HepG2 (cell line): ENCODE results near the gene SPAG5. TPM values are rescaled to one million over a fixed set of nuclear protein-coding genes. Genes with fewer than 3 reads are reported as not detected.

Experiments
- AGO2 ChIP-seq: fragments of 200-400 bp; formaldehyde crosslinking; optimal IDR thresholded peaks from 2 replicates; pipeline ENCODE3; 2017; ENCODE audit warnings: mild to moderate bottlenecking, low read depth, low read length, moderate library complexity
- ATF7 ChIP-seq, 2 experiments: fragments of 450-650 bp in 1 of 2; sonication (generic) in 1 of 2; formaldehyde crosslinking in 1 of 2; IDR thresholded peaks; 2 replicates each; pipeline versions ENCODE4 v1.4.0 to v1.6.1; 2016 to 2020; ENCODE audit warnings: antibody characterized with exemption in 1 of 2, mild to moderate bottlenecking in 1 of 2, missing genetic modification reagents in 1 of 2
- CBX1 ChIP-seq: IDR thresholded peaks from one replicate; pipeline ENCODE4 v1.6.1; 2016; ENCODE audit warnings: antibody characterized with exemption, low read depth
- GPN1 ChIP-seq: sonication (generic); formaldehyde crosslinking; IDR thresholded peaks from 2 replicates; pipeline ENCODE4 v1.5.1; 2020; ENCODE audit warnings: missing genetic modification reagents, borderline replicate concordance
- HOXD1 ChIP-seq: sonication (generic); formaldehyde crosslinking; IDR thresholded peaks from 2 replicates; pipeline ENCODE4 v1.5.0; 2020; ENCODE audit warnings: missing genetic modification reagents
- IRF2 ChIP-seq: IDR thresholded peaks from 2 replicates; pipeline ENCODE4 v1.6.1; 2018; ENCODE audit warnings: missing genetic modification reagents, missing compliant biosample characterization
- KLF16 ChIP-seq, 2 experiments: sonication (generic) in 1 of 2; formaldehyde crosslinking in 1 of 2; IDR thresholded peaks; 2 replicates each; pipeline versions ENCODE4 v1.6.1 to v1.8.0; 2016 to 2023; ENCODE audit warnings: missing genetic modification reagents in 2 of 2, missing compliant biosample characterization in 1 of 2
- KLF9 ChIP-seq: IDR thresholded peaks from 2 replicates; pipeline ENCODE4 v1.6.1; 2016; ENCODE audit warnings: low read depth
- MAFF ChIP-seq: IDR thresholded peaks from 2 replicates; pipeline ENCODE4 v1.6.1; 2011; ENCODE audit warnings: low read depth, low read length, improper control_type of control experiment
- SP2 ChIP-seq: sonication (generic); formaldehyde crosslinking; IDR thresholded peaks from 2 replicates; pipeline ENCODE4 v1.5.1; 2020; ENCODE audit warnings: mild to moderate bottlenecking, missing genetic modification reagents
- STAT5B ChIP-seq: sonication (generic); formaldehyde crosslinking; IDR thresholded peaks from 2 replicates; pipeline ENCODE4 v1.4.0; 2020; ENCODE audit warnings: missing genetic modification reagents
- ZFYVE20 ChIP-seq: sonication (generic); formaldehyde crosslinking; IDR thresholded peaks from 2 replicates; pipeline ENCODE4 v1.8.0; 2023; ENCODE audit warnings: low read depth, mild to moderate bottlenecking, moderate library complexity, missing genetic modification reagents, borderline replicate concordance
- ZKSCAN1 ChIP-seq: fragments of 150-350 bp; IDR thresholded peaks from 2 replicates; pipeline ENCODE4 v1.6.1; 2014; ENCODE audit warnings: low read length
- ZNF121 ChIP-seq: sonication (generic); formaldehyde crosslinking; IDR thresholded peaks from 2 replicates; pipeline ENCODE4 v1.5.0; 2020; ENCODE audit warnings: mild to moderate bottlenecking, missing genetic modification reagents
- ZNF296 ChIP-seq: sonication (generic); formaldehyde crosslinking; conservative IDR thresholded peaks from 2 replicates; pipeline ENCODE4 v1.5.0; 2020; ENCODE audit warnings: mild to moderate bottlenecking, missing genetic modification reagents
- ZNF552 ChIP-seq: sonication (generic); formaldehyde crosslinking; IDR thresholded peaks from 2 replicates; pipeline ENCODE4 v1.9.0; 2022; ENCODE audit warnings: missing genetic modification reagents, mild to moderate bottlenecking, borderline replicate concordance
- polyA plus RNA-seq, 8 experiments: library from polyadenylated mRNA; depleted of rRNA in 3 of 8; stranded (reverse) in 7 of 8; unstranded in 1 of 8; fragments of >200 nt; fragmentation: Illumina TruSeq in 4 of 8; extraction: Trizol in 4 of 8; gene quantifications; 2 replicates each; pipeline versions ENCODE4 v1.2.1 to v1.2.3, GENCODE V29; 2011 to 2016; ENCODE audit warnings: low read depth in 4 of 8, missing spikeins in 1 of 8, mixed read lengths in 1 of 8; ENCODE audit not compliant: insufficient read depth in 1 of 8
- total RNA-seq, 5 experiments: library from RNA; depleted of rRNA; stranded (reverse); fragments of >200 nt; fragmentation: Illumina TruSeq; extraction: Trizol; gene quantifications; 2 replicates each; pipeline ENCODE4 v1.2.3, GENCODE V29; 2016; ENCODE audit warnings: low read depth in 1 of 5
- TF ChIP-seq, protein P1 (sequence below): sonication (generic); formaldehyde crosslinking; IDR thresholded peaks from 2 replicates; pipeline ENCODE4 v1.5.1; 2020; ENCODE audit warnings: missing genetic modification reagents, mild to moderate bottlenecking, borderline replicate concordance
- TF ChIP-seq, protein P2 (sequence below): sonication (generic); formaldehyde crosslinking; IDR thresholded peaks from 2 replicates; pipeline ENCODE4 v1.4.0; 2020; ENCODE audit warnings: mild to moderate bottlenecking, missing genetic modification reagents, borderline replicate concordance
- TF ChIP-seq, protein P3 (sequence below): sonication (generic); formaldehyde crosslinking; IDR thresholded peaks from 2 replicates; pipeline ENCODE4 v1.4.0; 2020; ENCODE audit warnings: missing genetic modification reagents
- TF ChIP-seq, protein P4 (sequence below): sonication (generic); formaldehyde crosslinking; IDR thresholded peaks from 2 replicates; pipeline ENCODE4 v1.4.0; 2020; ENCODE audit warnings: missing genetic modification reagents

Gene SPAG5
- total and polyA plus RNA-seq, 2 of the 13 experiments (the other 11 are each of a cell fraction or from before 2014, with no cell fraction given), result 41.4 to 98.0 TPM

DNA sequence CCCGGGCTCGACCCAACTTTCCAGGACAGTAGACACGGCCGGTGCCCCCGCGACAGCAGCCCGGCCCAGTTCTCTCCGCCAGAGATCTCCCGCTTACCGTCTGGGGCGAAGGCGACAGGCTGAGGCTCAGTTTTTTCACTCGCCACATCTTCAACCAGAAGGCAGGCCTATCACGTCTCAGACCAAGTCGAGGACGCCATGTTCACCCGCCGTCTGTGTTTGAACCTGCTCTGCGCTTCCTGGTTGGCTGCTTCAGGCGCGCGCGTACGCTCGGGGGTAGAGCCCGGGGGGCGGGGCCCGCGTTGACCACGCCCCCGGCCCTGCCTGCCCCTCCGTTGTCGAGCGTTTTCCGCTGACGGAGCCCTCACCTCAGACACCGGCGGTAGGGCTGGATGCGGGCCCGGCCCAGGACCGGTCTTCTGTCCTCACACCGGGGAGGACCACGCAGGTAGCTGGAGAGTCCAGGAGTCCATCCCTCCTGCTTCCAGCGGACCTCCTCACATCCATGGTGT is at the start of gene SPAG5 (continued):
- TF ChIP-seq KLF16 (CRISPR knock-in tag; IDR thresholded peaks at IDR 0.05), result peak in 1 of 2 experiments; percentile 24; a peak in 1 of 4 replicates
- no peak for TF ChIP-seq ZNF296 (CRISPR knock-in tag)
- no peak for TF ChIP-seq GPN1 (CRISPR knock-in tag)
- TF ChIP-seq, protein P1, sequence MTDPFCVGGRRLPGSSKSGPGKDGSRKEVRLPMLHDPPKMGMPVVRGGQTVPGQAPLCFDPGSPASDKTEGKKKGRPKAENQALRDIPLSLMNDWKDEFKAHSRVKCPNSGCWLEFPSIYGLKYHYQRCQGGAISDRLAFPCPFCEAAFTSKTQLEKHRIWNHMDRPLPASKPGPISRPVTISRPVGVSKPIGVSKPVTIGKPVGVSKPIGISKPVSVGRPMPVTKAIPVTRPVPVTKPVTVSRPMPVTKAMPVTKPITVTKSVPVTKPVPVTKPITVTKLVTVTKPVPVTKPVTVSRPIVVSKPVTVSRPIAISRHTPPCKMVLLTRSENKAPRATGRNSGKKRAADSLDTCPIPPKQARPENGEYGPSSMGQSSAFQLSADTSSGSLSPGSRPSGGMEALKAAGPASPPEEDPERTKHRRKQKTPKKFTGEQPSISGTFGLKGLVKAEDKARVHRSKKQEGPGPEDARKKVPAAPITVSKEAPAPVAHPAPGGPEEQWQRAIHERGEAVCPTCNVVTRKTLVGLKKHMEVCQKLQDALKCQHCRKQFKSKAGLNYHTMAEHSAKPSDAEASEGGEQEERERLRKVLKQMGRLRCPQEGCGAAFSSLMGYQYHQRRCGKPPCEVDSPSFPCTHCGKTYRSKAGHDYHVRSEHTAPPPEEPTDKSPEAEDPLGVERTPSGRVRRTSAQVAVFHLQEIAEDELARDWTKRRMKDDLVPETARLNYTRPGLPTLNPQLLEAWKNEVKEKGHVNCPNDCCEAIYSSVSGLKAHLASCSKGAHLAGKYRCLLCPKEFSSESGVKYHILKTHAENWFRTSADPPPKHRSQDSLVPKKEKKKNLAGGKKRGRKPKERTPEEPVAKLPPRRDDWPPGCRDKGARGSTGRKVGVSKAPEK (CRISPR knock-in tag), result no peak
- TF ChIP-seq HOXD1 (CRISPR knock-in tag), result no peak
- TF ChIP-seq ZNF552 (CRISPR knock-in tag), result no peak
- peak; percentile 62 for TF ChIP-seq AGO2
- no peak for TF ChIP-seq SP2 (CRISPR knock-in tag)
- TF ChIP-seq ZNF121 (CRISPR knock-in tag), result no peak
- TF ChIP-seq CBX1, result peak; percentile 43
- TF ChIP-seq, protein P2, sequence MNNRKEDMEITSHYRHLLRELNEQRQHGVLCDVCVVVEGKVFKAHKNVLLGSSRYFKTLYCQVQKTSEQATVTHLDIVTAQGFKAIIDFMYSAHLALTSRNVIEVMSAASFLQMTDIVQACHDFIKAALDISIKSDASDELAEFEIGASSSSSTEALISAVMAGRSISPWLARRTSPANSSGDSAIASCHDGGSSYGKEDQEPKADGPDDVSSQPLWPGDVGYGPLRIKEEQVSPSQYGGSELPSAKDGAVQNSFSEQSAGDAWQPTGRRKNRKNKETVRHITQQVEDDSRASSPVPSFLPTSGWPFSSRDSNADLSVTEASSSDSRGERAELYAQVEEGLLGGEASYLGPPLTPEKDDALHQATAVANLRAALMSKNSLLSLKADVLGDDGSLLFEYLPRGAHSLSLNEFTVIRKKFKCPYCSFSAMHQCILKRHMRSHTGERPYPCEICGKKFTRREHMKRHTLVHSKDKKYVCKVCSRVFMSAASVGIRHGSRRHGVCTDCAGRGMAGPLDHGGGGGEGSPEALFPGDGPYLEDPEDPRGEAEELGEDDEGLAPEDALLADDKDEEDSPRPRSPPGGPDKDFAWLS (CRISPR knock-in tag), result no peak
- no peak for TF ChIP-seq KLF9 (CRISPR knock-in tag)
- TF ChIP-seq ZFYVE20 (CRISPR knock-in tag), result no peak
- no peak for TF ChIP-seq ZKSCAN1
- no peak for TF ChIP-seq ATF7 (IDR thresholded peaks at IDR 0.05)
- TF ChIP-seq ATF7 (CRISPR knock-in tag; IDR thresholded peaks at IDR 0.05), result no peak
- TF ChIP-seq, protein P3, sequence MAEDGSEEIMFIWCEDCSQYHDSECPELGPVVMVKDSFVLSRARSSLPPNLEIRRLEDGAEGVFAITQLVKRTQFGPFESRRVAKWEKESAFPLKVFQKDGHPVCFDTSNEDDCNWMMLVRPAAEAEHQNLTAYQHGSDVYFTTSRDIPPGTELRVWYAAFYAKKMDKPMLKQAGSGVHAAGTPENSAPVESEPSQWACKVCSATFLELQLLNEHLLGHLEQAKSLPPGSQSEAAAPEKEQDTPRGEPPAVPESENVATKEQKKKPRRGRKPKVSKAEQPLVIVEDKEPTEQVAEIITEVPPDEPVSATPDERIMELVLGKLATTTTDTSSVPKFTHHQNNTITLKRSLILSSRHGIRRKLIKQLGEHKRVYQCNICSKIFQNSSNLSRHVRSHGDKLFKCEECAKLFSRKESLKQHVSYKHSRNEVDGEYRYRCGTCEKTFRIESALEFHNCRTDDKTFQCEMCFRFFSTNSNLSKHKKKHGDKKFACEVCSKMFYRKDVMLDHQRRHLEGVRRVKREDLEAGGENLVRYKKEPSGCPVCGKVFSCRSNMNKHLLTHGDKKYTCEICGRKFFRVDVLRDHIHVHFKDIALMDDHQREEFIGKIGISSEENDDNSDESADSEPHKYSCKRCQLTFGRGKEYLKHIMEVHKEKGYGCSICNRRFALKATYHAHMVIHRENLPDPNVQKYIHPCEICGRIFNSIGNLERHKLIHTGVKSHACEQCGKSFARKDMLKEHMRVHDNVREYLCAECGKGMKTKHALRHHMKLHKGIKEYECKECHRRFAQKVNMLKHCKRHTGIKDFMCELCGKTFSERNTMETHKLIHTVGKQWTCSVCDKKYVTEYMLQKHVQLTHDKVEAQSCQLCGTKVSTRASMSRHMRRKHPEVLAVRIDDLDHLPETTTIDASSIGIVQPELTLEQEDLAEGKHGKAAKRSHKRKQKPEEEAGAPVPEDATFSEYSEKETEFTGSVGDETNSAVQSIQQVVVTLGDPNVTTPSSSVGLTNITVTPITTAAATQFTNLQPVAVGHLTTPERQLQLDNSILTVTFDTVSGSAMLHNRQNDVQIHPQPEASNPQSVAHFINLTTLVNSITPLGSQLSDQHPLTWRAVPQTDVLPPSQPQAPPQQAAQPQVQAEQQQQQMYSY, result no peak
- no peak for TF ChIP-seq MAFF
- no peak for TF ChIP-seq IRF2
- no peak for TF ChIP-seq STAT5B (CRISPR knock-in tag)
- TF ChIP-seq, protein P4, sequence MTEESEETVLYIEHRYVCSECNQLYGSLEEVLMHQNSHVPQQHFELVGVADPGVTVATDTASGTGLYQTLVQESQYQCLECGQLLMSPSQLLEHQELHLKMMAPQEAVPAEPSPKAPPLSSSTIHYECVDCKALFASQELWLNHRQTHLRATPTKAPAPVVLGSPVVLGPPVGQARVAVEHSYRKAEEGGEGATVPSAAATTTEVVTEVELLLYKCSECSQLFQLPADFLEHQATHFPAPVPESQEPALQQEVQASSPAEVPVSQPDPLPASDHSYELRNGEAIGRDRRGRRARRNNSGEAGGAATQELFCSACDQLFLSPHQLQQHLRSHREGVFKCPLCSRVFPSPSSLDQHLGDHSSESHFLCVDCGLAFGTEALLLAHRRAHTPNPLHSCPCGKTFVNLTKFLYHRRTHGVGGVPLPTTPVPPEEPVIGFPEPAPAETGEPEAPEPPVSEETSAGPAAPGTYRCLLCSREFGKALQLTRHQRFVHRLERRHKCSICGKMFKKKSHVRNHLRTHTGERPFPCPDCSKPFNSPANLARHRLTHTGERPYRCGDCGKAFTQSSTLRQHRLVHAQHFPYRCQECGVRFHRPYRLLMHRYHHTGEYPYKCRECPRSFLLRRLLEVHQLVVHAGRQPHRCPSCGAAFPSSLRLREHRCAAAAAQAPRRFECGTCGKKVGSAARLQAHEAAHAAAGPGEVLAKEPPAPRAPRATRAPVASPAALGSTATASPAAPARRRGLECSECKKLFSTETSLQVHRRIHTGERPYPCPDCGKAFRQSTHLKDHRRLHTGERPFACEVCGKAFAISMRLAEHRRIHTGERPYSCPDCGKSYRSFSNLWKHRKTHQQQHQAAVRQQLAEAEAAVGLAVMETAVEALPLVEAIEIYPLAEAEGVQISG, result no peak; the same call in 1 of the 2 replicates
